Measurements from ENCODE around the gene SMC6. TPM values are rescaled to one million over a fixed set of nuclear protein-coding genes. Genes with fewer than 3 reads are reported as not detected.

The SMC6 gene
- polyA plus RNA-seq, 4 donors: 8.8 to 22.6 (median 10.5) TPM

- Histone ChIP-seq H3K27ac (ENCODE audit: low read depth in 1 of 3, low read length in 2 of 3) (no peak overlapping the region), H3K9me3 (ENCODE audit: control insufficient read depth in 2 of 2, insufficient read depth in 1 of 2, low read depth in 1 of 2, low read length in 1 of 2) (no peaks in the 10 kb centered on the region), H3K36me3 (ENCODE audit: control insufficient read depth in 3 of 3, insufficient read depth in 2 of 3, low read depth in 1 of 3, low read length in 3 of 3) (peaks cover 0 to 4% (median 0%) of the 10 kb centered on the region in 3 donors), H3K27me3 (ENCODE audit: control insufficient read depth in 3 of 3, insufficient read depth in 3 of 3, low read length in 3 of 3) (no peaks in the 10 kb centered on the region), H3K4me1 (ENCODE audit: control insufficient read depth in 3 of 3, insufficient read depth in 2 of 3, low read depth in 1 of 3, low read length in 2 of 3) (peaks cover 0 to 5% (median 0%) of the 10 kb centered on the region in 3 donors), H3K4me3 (ENCODE audit: low read depth in 1 of 3, low read length in 3 of 3) (no peak overlapping the region)
- FAIRE-seq: no peak
- DNase-seq: peak in 1 of 2 donors; percentile 26
- WGBS, 3 donors: 21 to 60% (median 43%) methylated on average over 3 of the region's 3 CpGs
These were observed 4.5 kb upstream of the SMC6 start for GRCh38 chr2:17758118-17758517.

DNA sequence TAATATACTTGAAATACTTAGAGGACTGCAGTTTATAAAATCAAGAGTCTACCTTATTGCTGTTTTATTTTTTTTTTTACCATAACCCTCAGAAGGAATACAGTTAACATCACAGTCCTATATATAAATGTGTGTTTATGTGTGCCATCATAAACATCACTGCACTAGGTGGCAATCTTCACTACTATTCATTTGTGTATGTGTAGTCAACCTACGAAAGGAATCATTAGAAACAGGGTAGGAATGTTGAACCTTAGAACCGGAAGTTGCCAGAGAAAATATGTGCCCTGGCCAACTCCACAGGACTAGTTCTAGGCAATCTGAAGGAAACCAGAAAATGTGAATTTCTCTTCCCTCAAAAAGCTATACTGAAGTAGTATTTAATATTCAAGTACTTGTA lies 3.7 kb upstream of the SMC6 start:
- H3K4me1 ChIP-seq (ENCODE audit: control insufficient read depth in 3 of 3, insufficient read depth in 2 of 3, low read depth in 1 of 3, low read length in 2 of 3): peaks cover 0 to 8% (median 0%) of the 10 kb centered on the region in 3 donors
- peak; percentile 71 to 85 for DNase-seq
- peak overlapping the region in 1 of 3 donors; percentile 63 for H3K27ac ChIP-seq (ENCODE audit: low read depth in 1 of 3, low read length in 2 of 3)
- no peak for FAIRE-seq
- H3K4me3 ChIP-seq (ENCODE audit: low read depth in 1 of 3, low read length in 3 of 3): no peak overlapping the region
- no peaks in the 10 kb centered on the region for H3K27me3 ChIP-seq (ENCODE audit: control insufficient read depth in 3 of 3, insufficient read depth in 3 of 3, low read length in 3 of 3)
- no peaks in the 10 kb centered on the region for H3K9me3 ChIP-seq (ENCODE audit: control insufficient read depth in 2 of 2, insufficient read depth in 1 of 2, low read depth in 1 of 2, low read length in 1 of 2)
- peaks cover 0 to 4% (median 0%) of the 10 kb centered on the region in 3 donors for H3K36me3 ChIP-seq (ENCODE audit: control insufficient read depth in 3 of 3, insufficient read depth in 2 of 3, low read depth in 1 of 3, low read length in 3 of 3)
- 19 to 41% (median 38%) methylated on average over 2 of the region's 2 CpGs for WGBS, 3 donors

DNA sequence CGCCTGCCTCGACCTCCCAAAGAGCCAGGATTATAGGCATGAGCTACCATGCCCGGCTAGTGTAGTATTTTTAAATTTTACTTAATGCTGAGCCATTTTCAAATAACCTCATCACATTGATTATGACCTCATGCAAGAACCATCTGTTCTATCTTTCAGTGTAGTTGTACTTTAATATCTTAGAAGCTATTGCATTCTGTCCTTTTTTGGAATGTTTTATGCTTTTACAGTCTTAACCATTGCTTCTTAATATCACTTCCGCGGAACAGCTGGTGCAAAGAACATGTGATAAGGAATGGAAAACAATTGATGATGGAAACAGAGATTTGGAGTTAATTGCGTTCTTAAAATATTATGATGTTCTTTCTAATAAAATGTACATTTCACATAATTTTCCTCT lies 3.1 kb upstream of the SMC6 start:
- 42 to 71% (median 61%) methylated on average over 6 of the region's 6 CpGs for WGBS, 3 donors
- Histone ChIP-seq H3K27ac (ENCODE audit: low read depth in 1 of 3, low read length in 2 of 3) (peak overlapping the region in 1 of 3 donors; percentile 63), H3K27me3 (ENCODE audit: control insufficient read depth in 3 of 3, insufficient read depth in 3 of 3, low read length in 3 of 3) (no peaks in the 10 kb centered on the region), H3K36me3 (ENCODE audit: control insufficient read depth in 3 of 3, insufficient read depth in 2 of 3, low read depth in 1 of 3, low read length in 3 of 3) (peaks cover 0 to 4% (median 0%) of the 10 kb centered on the region in 3 donors), H3K4me1 (ENCODE audit: control insufficient read depth in 3 of 3, insufficient read depth in 2 of 3, low read depth in 1 of 3, low read length in 2 of 3) (peaks cover 0 to 10% (median 0%) of the 10 kb centered on the region in 3 donors), H3K9me3 (ENCODE audit: control insufficient read depth in 2 of 2, insufficient read depth in 1 of 2, low read depth in 1 of 2, low read length in 1 of 2) (no peaks in the 10 kb centered on the region), H3K4me3 (ENCODE audit: low read depth in 1 of 3, low read length in 3 of 3) (no peak overlapping the region)
- FAIRE-seq (no peak), DNase-seq (peak; percentile 37 to 45)

GRCh38 chr2:17754773-17755425 lies 1.3 kb upstream of the SMC6 start:
- Histone ChIP-seq H3K4me3 (ENCODE audit: low read depth in 1 of 3, low read length in 3 of 3) (peak overlapping the region; percentile 84 to 99 (median 96)), H3K27me3 (ENCODE audit: control insufficient read depth in 3 of 3, insufficient read depth in 3 of 3, low read length in 3 of 3) (no peaks in the 10 kb centered on the region), H3K27ac (ENCODE audit: low read depth in 1 of 3, low read length in 2 of 3) (peak overlapping the region in 2 of 3 donors; percentile 99 to 100), H3K36me3 (ENCODE audit: control insufficient read depth in 3 of 3, insufficient read depth in 2 of 3, low read depth in 1 of 3, low read length in 3 of 3) (no peaks in the 10 kb centered on the region), H3K4me1 (ENCODE audit: control insufficient read depth in 3 of 3, insufficient read depth in 2 of 3, low read depth in 1 of 3, low read length in 2 of 3) (peaks cover 0 to 10% (median 0%) of the 10 kb centered on the region in 3 donors), H3K9me3 (ENCODE audit: control insufficient read depth in 2 of 2, insufficient read depth in 1 of 2, low read depth in 1 of 2, low read length in 1 of 2) (no peaks in the 10 kb centered on the region)
- DNase-seq (no peak), FAIRE-seq (no peak)
- WGBS, 3 donors: 17 to 18% (median 17%) methylated on average over 8 of the region's 8 CpGs

DNA sequence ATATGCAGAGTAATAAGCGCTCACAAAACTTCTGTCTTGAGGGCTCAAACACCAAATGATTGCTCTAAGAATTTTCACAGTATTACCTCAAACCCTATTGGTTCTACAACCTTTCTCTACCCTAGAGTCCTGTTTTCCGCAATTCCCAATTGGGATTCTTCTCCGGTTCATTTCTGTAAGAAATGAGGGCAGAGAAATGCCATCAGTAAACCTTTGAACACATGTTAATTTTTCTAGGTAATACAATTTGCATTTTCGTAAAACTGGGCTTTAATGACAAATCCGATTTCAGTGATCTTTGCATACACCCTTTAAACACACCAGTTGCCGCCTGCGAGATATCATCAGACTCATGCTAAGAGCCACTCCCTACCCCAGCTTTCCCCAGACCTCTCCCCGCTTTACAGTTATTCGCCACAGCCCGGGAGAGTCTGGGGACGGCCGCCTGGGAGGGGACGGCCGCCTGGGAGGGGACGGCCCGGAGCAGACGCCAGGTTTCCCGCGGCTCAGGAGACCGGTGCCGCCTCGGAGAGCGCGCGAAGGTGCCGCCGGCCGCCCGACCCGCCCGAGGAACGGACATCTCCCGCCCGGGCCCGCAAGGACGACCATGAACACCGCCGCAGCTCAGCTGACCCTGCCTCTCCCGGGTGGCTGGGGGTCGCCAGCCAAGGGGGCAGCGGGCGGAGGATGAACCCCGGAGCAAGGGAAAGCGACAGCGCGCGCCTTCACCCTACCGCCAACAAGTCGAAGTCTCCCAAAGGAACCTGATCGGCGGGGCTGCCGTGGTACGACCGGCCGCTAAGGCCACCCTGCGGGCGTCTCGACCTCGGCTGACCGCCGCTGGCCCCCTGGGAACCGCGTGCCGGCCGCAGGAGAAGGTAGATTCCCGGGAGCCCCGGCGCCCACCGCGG lies 463 bp downstream of the SMC6 start:
- no peak for FAIRE-seq
- Histone ChIP-seq H3K27me3 (ENCODE audit: control insufficient read depth in 3 of 3, insufficient read depth in 3 of 3, low read length in 3 of 3) (no peaks in the 10 kb centered on the region), H3K9me3 (ENCODE audit: control insufficient read depth in 2 of 2, insufficient read depth in 1 of 2, low read depth in 1 of 2, low read length in 1 of 2) (no peaks in the 10 kb centered on the region), H3K27ac (ENCODE audit: low read depth in 1 of 3, low read length in 2 of 3) (peak overlapping the region; percentile 79 to 100 (median 99)), H3K4me3 (ENCODE audit: low read depth in 1 of 3, low read length in 3 of 3) (peak overlapping the region; percentile 84 to 99 (median 96)), H3K36me3 (ENCODE audit: control insufficient read depth in 3 of 3, insufficient read depth in 2 of 3, low read depth in 1 of 3, low read length in 3 of 3) (no peaks in the 10 kb centered on the region), H3K4me1 (ENCODE audit: control insufficient read depth in 3 of 3, insufficient read depth in 2 of 3, low read depth in 1 of 3, low read length in 2 of 3) (peaks cover 0 to 10% (median 0%) of the 10 kb centered on the region in 3 donors)
- WGBS, 3 donors: 1% methylated on average over 58 to 70 of the region's 70 CpGs
- peak in 1 of 2 donors; percentile 61 for DNase-seq

DNA sequence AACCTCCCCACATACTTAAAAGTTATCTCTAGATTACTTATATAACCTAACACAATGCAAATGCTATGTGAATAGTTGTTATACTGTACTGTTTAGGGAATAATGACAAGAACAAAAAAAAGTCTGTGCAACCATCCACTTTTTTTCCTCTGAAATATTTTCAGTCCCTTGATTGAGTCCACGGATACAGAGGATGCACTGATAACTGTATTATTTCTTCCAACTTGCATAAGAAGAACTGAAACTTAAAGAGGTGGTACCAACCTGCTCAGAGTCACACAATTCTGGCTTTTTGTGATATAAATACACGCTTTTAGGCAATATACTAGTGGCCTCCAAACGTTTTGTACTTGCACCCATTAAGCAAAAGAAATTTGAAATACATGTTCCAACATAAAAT lies 1.4 kb downstream of the SMC6 start:
- H3K9me3 ChIP-seq (ENCODE audit: control insufficient read depth in 2 of 2, insufficient read depth in 1 of 2, low read depth in 1 of 2, low read length in 1 of 2): no peaks in the 10 kb centered on the region
- no peaks in the 10 kb centered on the region for H3K27me3 ChIP-seq (ENCODE audit: control insufficient read depth in 3 of 3, insufficient read depth in 3 of 3, low read length in 3 of 3)
- no peak for FAIRE-seq
- no peak overlapping the region for H3K4me3 ChIP-seq (ENCODE audit: low read depth in 1 of 3, low read length in 3 of 3)
- H3K4me1 ChIP-seq (ENCODE audit: control insufficient read depth in 3 of 3, insufficient read depth in 2 of 3, low read depth in 1 of 3, low read length in 2 of 3): peaks cover 0 to 10% (median 0%) of the 10 kb centered on the region in 3 donors
- H3K27ac ChIP-seq (ENCODE audit: low read depth in 1 of 3, low read length in 2 of 3): no peak overlapping the region
- 42 to 54% (median 49%) methylated on average over 3 of the region's 3 CpGs for WGBS, 3 donors
- H3K36me3 ChIP-seq (ENCODE audit: control insufficient read depth in 3 of 3, insufficient read depth in 2 of 3, low read depth in 1 of 3, low read length in 3 of 3): no peaks in the 10 kb centered on the region
- DNase-seq: no peak

DNA sequence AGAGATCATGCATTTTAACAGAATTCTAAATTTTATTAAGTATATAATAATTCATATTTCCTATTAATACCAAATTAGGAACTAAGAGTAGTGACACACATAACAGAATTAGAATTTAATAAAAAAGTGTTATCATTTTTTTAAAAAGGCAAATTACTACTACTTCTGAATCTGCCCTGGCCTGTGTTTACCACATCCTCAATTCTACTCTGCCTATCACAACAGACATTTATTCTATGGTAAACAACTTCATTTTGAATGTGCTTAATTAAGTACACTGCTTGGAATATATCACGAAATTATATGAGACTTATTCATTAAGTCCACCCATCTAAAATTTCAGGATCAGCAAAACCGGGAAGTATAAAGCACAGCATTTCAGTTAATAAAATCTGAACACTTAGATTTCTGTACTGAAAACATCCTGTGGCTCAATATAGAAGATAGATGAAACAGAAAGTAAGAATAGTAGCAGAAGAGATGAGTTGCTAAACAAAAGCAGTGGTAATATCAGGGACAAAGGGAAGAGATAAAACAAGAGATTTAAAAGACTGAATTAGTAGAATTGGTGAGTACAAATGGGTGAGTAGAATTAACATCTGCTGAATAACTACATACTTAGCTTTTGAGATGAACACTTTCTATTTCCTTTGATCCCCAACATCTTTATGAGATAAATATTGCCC lies 3.7 kb downstream of the SMC6 start:
- FAIRE-seq: no peak
- H3K4me3 ChIP-seq (ENCODE audit: low read depth in 1 of 3, low read length in 3 of 3): no peak overlapping the region
- H3K4me1 ChIP-seq (ENCODE audit: control insufficient read depth in 3 of 3, insufficient read depth in 2 of 3, low read depth in 1 of 3, low read length in 2 of 3): peaks cover 0 to 5% (median 0%) of the 10 kb centered on the region in 3 donors
- WGBS, 3 donors: 75 to 84% (median 75%) methylated on average over 2 of the region's 2 CpGs
- DNase-seq: no peak
- no peaks in the 10 kb centered on the region for H3K36me3 ChIP-seq (ENCODE audit: control insufficient read depth in 3 of 3, insufficient read depth in 2 of 3, low read depth in 1 of 3, low read length in 3 of 3)
- no peaks in the 10 kb centered on the region for H3K9me3 ChIP-seq (ENCODE audit: control insufficient read depth in 2 of 2, insufficient read depth in 1 of 2, low read depth in 1 of 2, low read length in 1 of 2)
- H3K27ac ChIP-seq (ENCODE audit: low read depth in 1 of 3, low read length in 2 of 3): no peak overlapping the region
- H3K27me3 ChIP-seq (ENCODE audit: control insufficient read depth in 3 of 3, insufficient read depth in 3 of 3, low read length in 3 of 3): no peaks in the 10 kb centered on the region

DNA sequence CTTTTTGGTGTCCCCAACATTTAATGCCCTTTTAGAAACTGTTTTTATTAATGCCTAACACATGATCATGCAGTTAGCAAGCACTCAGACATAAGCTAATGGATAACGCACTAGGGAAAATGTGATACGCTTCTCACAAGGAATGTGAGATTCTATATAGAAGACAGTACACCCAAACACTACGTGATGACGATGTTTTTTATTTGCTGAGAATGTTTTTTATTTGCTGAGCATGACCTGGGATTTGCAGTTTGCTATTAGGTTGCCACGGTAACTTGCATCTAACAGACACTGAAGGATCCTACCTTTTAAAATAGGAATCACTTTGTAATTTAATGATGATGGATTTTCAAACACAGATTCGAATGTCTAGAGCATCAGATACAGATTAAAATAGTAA lies 4.9 kb downstream of the SMC6 start:
- Histone ChIP-seq H3K4me3 (ENCODE audit: low read depth in 1 of 3, low read length in 3 of 3) (no peak overlapping the region), H3K36me3 (ENCODE audit: control insufficient read depth in 3 of 3, insufficient read depth in 2 of 3, low read depth in 1 of 3, low read length in 3 of 3) (peaks cover 0 to 3% (median 0%) of the 10 kb centered on the region in 3 donors), H3K27me3 (ENCODE audit: control insufficient read depth in 3 of 3, insufficient read depth in 3 of 3, low read length in 3 of 3) (no peaks in the 10 kb centered on the region), H3K27ac (ENCODE audit: low read depth in 1 of 3, low read length in 2 of 3) (no peak overlapping the region), H3K9me3 (ENCODE audit: control insufficient read depth in 2 of 2, insufficient read depth in 1 of 2, low read depth in 1 of 2, low read length in 1 of 2) (no peaks in the 10 kb centered on the region), H3K4me1 (ENCODE audit: control insufficient read depth in 3 of 3, insufficient read depth in 2 of 3, low read depth in 1 of 3, low read length in 2 of 3) (peaks cover 0 to 5% (median 0%) of the 10 kb centered on the region in 3 donors)
- no peak for FAIRE-seq
- no peak for DNase-seq
- WGBS, 3 donors: 89 to 96% (median 95%) methylated on average over 6 of the region's 6 CpGs
